Measurements from ENCODE around the gene NAA40. TPM values are rescaled to one million over a fixed set of nuclear protein-coding genes. Genes with fewer than 3 reads are reported as not detected.

NAA40 gene
- total RNA-seq, 1 experiment from 2014 or later, result 44.4 TPM

GRCh38 chr11:63986932-63987513 lies 48.2 kb downstream of the NAA40 start:
- no peak overlapping the region for H4K91ac ChIP-seq (ENCODE audit: insufficient read length, low read depth, low read length)
- no peak overlapping the region for H4K8ac ChIP-seq (replicated peaks; ENCODE audit: insufficient read length, low read depth, low read length)
- no peak overlapping the region for H3K56ac ChIP-seq (ENCODE audit: insufficient read length, low read depth, low read length)

More at GRCh38 chr11:63986932-63987513, 48.2 kb downstream of the NAA40 start:
- no peak overlapping the region for H4K5ac ChIP-seq (ENCODE audit: insufficient read length, low read depth, low read length)
- H2BK5ac ChIP-seq (ENCODE audit: insufficient read length, low read length), result no peak overlapping the region
- H2BK20ac ChIP-seq (ENCODE audit: low read depth, low read length, poor library complexity, severe bottlenecking), result no peak overlapping the region
- no peak overlapping the region for H2BK120ac ChIP-seq (ENCODE audit: low read depth, low read length, poor library complexity, severe bottlenecking)
- WGBS (ENCODE audit: extremely low coverage, insufficient read length, low lambda C conversion rate), result no CpG with 5 or more reads among the region's 25 CpGs
- H3K4me1 ChIP-seq (ENCODE audit: insufficient read depth, low read length), result peaks cover 7% of the 10 kb centered on the region; the same call in 1 of the 2 replicates
- H3K4me3 Mint-ChIP-seq, result peak overlapping the region; percentile 86 to 93
- DNase-seq, result no peak
- no peaks in the 10 kb centered on the region; the same call in 1 of the 2 replicates for H3K27me3 Mint-ChIP-seq (ENCODE audit: low read depth)
- H3K4me1 Mint-ChIP-seq, result peaks cover 15 to 17% of the 10 kb centered on the region in 2 experiments
- no peak overlapping the region for H3K4ac ChIP-seq (ENCODE audit: low read depth, low read length)
- H3K79me2 ChIP-seq (ENCODE audit: insufficient read depth, low read length), result peaks cover 9% of the 10 kb centered on the region; the same call in 1 of the 2 replicates
- no peak overlapping the region; the same call in 1 of the 2 replicates for H2BK15ac ChIP-seq (ENCODE audit: low read depth, low read length)
- no peak overlapping the region for H3K27ac ChIP-seq (ENCODE audit: insufficient read length, low read depth, low read length)
- no peak overlapping the region for H2BK12ac ChIP-seq (ENCODE audit: insufficient read length, low read depth, low read length)
- no peaks in the 10 kb centered on the region; a peak in 2 of 5 replicates for H3K9me3 Mint-ChIP-seq
- peak overlapping the region; percentile 92 for H3K9ac ChIP-seq (ENCODE audit: extremely low read depth, insufficient read length, low read length)
- peak overlapping the region in 2 of 3 experiments; percentile 51 to 95; a peak in 2 of 7 replicates for H3K27ac Mint-ChIP-seq
- peak overlapping the region; percentile 62 for H3K4me2 ChIP-seq (ENCODE audit: insufficient read depth, insufficient read length, low read length)
- H3K18ac ChIP-seq (ENCODE audit: insufficient read length, low read depth, low read length), result peak overlapping the region; percentile 36
- no peaks in the 10 kb centered on the region for H4K20me1 ChIP-seq (ENCODE audit: control insufficient read depth, insufficient read depth, insufficient read length)
- no peak overlapping the region for H2AFZ ChIP-seq (ENCODE audit: low read length)
- H3K23ac ChIP-seq (ENCODE audit: insufficient read length, low read depth, low read length), result no peak overlapping the region
- H3K23me2 ChIP-seq (ENCODE audit: insufficient read length, low read depth, low read length, poor library complexity, severe bottlenecking), result peaks cover 17% of the 10 kb centered on the region
- H3K79me1 ChIP-seq (ENCODE audit: insufficient read depth, low read depth, low read length, poor library complexity, severe bottlenecking), result peaks cover 24% of the 10 kb centered on the region
- no peaks in the 10 kb centered on the region for H3K9me3 ChIP-seq (ENCODE audit: control insufficient read depth, low read depth, low read length)
- TF ChIP-seq, protein P1, sequence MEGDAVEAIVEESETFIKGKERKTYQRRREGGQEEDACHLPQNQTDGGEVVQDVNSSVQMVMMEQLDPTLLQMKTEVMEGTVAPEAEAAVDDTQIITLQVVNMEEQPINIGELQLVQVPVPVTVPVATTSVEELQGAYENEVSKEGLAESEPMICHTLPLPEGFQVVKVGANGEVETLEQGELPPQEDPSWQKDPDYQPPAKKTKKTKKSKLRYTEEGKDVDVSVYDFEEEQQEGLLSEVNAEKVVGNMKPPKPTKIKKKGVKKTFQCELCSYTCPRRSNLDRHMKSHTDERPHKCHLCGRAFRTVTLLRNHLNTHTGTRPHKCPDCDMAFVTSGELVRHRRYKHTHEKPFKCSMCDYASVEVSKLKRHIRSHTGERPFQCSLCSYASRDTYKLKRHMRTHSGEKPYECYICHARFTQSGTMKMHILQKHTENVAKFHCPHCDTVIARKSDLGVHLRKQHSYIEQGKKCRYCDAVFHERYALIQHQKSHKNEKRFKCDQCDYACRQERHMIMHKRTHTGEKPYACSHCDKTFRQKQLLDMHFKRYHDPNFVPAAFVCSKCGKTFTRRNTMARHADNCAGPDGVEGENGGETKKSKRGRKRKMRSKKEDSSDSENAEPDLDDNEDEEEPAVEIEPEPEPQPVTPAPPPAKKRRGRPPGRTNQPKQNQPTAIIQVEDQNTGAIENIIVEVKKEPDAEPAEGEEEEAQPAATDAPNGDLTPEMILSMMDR (conservative IDR thresholded peaks at IDR 0.05), result no peak
- no peaks in the 10 kb centered on the region for H3K27me3 ChIP-seq (ENCODE audit: insufficient read depth, low read length)
- H2AK5ac ChIP-seq (ENCODE audit: insufficient read length, low read length), result no peak overlapping the region
- peak overlapping the region; percentile 6 for H3K14ac ChIP-seq (ENCODE audit: insufficient read depth, low read length)
- H3T11ph ChIP-seq (ENCODE audit: low read length), result no peak overlapping the region
- H3K36me3 Mint-ChIP-seq (ENCODE audit: insufficient read depth in 1 of 3, low read depth in 3 of 3), result peaks cover 36 to 47% (median 40%) of the 10 kb centered on the region in 3 experiments; a peak in 6 of 7 replicates

All from H9 (cell line).